Frontal cortex (tissue), 4 donors: Measurements from ENCODE around the gene MYBBP1A. TPM values are rescaled to one million over a fixed set of nuclear protein-coding genes. Genes with fewer than 3 reads are reported as not detected.
"Not testable (repeated sequence)": the region's sequence is repeated elsewhere in the genome, so short reads cannot be mapped to it uniquely, and the experiment has no call there.

Source experiments
- DNase-seq, 2 donors: peaks; one replicate each; pipeline ENCODE4 v3.0.0; 2012; ENCODE audit warnings: low spot score in 2 of 2
- FAIRE-seq: peaks from 2 replicates; lab custom pipeline; 2012; peaks lifted over from hg19 to GRCh38; lab: Jason Lieb, UNC
- total RNA-seq: library from RNA; depleted of rRNA; stranded (reverse); fragments of >200 nt; gene quantifications from one replicate; pipeline ENCODE4 v1.2.3, GENCODE V29; 2014
- donor health status: control.
- donor health status: control.
- donor health status: control.

MYBBP1A gene, protein sequence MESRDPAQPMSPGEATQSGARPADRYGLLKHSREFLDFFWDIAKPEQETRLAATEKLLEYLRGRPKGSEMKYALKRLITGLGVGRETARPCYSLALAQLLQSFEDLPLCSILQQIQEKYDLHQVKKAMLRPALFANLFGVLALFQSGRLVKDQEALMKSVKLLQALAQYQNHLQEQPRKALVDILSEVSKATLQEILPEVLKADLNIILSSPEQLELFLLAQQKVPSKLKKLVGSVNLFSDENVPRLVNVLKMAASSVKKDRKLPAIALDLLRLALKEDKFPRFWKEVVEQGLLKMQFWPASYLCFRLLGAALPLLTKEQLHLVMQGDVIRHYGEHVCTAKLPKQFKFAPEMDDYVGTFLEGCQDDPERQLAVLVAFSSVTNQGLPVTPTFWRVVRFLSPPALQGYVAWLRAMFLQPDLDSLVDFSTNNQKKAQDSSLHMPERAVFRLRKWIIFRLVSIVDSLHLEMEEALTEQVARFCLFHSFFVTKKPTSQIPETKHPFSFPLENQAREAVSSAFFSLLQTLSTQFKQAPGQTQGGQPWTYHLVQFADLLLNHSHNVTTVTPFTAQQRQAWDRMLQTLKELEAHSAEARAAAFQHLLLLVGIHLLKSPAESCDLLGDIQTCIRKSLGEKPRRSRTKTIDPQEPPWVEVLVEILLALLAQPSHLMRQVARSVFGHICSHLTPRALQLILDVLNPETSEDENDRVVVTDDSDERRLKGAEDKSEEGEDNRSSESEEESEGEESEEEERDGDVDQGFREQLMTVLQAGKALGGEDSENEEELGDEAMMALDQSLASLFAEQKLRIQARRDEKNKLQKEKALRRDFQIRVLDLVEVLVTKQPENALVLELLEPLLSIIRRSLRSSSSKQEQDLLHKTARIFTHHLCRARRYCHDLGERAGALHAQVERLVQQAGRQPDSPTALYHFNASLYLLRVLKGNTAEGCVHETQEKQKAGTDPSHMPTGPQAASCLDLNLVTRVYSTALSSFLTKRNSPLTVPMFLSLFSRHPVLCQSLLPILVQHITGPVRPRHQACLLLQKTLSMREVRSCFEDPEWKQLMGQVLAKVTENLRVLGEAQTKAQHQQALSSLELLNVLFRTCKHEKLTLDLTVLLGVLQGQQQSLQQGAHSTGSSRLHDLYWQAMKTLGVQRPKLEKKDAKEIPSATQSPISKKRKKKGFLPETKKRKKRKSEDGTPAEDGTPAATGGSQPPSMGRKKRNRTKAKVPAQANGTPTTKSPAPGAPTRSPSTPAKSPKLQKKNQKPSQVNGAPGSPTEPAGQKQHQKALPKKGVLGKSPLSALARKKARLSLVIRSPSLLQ (N-terminal part only)
- 30.2 TPM for total RNA-seq

- DNase-seq: peak; percentile 95 to 99
- no peak for FAIRE-seq
Measured at GRCh38 chr17:4554997-4555799, at the start of gene MYBBP1A. Gene MYBBP1A, minus strand, starts transcription at chr17:4555384. Its CDS starts 60 bp downstream, at chr17:4555324.

DNA sequence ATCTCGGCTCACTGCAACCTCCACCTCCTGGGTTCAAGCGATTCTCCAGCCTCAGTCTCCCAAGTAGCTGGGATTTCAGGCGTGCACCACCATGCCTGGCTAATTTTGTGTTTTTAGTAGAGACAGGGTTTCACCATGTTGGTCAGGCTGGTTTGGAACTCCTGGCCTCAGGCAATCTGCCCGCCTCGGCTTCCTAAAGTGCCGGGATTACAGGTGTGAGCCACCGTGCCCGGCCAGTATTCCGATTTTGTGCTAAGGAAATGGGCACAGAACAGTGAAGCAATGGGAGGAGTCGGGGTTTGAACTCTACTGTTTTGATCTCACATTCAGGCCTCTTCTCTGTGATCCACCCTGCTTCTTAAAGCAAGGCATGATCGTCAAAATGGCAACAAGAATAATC lies 49.6 kb upstream of the MYBBP1A start:
- not testable (repeated sequence) for DNase-seq, FAIRE-seq

- DNase-seq (no peak), FAIRE-seq (no peak)
Measured at GRCh38 chr17:4604111-4604644, 49.0 kb upstream of the MYBBP1A start.

DNA sequence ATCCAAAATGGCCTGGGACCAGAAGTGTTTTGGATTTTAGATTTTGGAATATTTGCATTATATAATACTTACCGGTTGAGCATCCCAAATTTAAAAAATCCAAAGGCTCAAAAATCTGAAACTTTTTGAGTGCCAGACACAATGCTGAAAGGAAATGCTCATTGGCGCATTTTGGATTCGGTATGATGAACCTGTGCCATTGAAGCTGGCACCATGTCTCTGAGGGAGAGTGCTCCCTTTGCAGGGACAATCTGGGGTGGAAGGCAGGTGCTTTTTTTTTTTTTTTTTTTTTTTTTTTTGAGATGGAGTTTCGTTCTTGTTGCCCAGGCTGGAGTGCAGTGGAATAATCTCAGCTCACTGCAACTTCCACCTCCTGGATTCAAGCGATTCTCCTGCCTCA lies 46.9 kb upstream of the MYBBP1A start:
- FAIRE-seq (no peak), DNase-seq (no peak)

- DNase-seq (no peak), FAIRE-seq (no peak)
Measured at GRCh38 chr17:4601326-4601725, 46.1 kb upstream of the MYBBP1A start.

GRCh38 chr17:4600563-4600962 lies 45.4 kb upstream of the MYBBP1A start:
- FAIRE-seq: no peak
- no peak for DNase-seq

DNA sequence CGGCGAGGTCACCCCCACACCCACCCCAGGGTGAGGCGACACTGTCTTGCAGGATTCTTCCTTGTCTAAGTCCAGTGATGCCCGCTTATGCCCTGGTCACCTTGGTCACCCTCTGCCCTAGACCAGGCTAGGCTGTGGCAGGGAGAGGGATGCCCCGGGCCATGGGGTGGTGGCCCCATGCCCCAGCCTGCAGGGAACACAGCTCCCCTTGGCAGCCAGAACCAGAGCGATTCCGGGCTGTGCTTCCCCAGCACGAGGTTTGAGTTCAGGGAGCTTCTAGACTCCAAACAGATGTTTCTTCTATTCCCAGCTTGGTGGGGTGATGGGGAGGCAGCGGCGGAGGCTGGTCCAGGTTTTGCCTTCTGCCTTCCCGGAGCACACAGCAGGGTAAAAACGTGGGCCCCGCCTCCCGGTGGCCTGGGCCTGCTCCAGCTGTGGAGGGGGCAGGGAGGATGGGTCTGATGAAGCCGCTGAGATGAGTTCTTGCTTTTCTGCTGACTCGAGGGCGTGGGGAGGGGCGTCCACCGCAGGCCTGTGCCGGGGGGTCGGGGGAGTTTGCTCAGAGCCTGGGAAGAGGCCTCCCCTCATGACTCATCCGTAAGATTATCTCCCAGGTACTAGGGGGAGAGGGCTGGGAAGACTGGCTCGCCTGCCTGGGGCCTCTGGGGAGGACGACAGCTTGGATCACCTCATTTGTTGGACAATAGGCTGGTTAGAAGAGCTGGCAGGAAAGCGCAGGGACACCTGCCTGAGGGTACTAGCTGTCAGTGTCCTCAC lies 44.5 kb upstream of the MYBBP1A start:
- DNase-seq (no peak), FAIRE-seq (no peak)

DNA sequence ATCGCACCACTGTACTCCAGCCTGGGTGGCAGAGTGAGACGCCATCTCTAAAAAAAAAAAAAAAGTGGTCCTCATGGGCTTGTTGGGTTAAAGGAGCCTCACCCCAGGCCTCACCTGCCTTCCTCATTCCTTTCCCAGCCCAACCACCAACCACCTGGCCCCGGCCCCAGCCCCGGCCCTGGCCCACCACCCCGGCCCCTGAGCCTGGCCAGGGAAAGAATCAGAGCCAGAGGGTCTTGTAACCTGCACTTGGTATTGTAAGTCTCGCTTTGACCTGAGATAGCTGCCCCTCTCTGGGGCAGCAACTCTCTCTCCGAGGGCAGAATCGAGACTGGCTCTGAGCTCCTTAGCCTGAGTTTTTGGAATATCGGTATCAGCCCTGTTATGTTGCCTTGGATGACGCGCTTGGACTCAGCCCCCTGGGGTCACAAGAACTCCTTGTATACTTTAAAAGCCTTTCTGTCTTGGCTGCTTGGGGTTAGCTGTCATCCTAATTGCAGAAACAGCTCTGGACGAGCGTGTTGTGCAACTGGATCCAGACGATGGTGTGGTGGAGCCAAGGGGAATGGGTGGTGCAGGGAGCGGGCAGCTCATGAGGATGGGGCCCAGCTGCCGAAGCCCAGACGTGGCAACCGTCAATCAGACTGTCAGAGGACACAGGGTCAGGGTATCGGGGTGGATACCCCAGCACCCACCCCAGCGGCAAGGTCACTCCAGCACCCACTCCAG lies 43.8 kb upstream of the MYBBP1A start:
- DNase-seq (no peak), FAIRE-seq (no peak)

- FAIRE-seq: no peak
- no peak for DNase-seq
Measured at GRCh38 chr17:4597975-4598374, 42.8 kb upstream of the MYBBP1A start.

DNA sequence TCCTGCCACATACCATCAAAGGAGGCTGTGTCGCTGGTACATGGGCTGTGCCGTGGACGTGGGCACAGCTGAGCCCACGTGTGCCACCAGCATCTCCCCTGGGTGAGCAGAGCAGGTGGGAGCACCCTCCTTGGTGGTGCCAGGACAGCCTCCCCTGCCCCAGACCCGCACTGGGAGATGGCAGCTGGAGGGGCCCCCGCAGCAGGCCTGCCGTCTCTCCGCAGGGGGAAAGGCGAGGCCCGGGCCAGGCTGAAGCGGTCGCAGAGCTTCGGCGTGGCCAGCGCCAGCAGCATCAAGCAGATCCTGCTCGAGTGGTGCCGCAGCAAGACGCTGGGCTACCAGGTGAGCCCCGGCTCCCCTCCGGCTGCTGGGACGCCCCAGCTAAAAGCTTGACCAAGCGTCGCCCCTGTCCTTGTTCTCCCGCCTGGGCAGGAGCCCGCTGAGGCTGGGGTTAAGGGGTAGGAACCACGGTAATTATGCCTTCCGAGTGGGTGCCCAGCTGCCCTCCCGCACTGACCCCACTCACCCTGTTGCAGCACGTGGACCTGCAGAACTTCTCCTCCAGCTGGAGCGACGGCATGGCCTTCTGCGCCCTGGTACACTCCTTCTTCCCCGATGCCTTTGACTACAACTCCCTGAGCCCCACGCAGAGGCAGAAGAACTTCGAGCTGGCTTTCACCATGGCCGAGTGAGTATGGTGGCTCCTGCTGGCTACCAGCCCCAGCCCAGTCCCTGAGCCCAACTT lies 41.6 kb upstream of the MYBBP1A start:
- no peak for FAIRE-seq
- no peak for DNase-seq

DNA sequence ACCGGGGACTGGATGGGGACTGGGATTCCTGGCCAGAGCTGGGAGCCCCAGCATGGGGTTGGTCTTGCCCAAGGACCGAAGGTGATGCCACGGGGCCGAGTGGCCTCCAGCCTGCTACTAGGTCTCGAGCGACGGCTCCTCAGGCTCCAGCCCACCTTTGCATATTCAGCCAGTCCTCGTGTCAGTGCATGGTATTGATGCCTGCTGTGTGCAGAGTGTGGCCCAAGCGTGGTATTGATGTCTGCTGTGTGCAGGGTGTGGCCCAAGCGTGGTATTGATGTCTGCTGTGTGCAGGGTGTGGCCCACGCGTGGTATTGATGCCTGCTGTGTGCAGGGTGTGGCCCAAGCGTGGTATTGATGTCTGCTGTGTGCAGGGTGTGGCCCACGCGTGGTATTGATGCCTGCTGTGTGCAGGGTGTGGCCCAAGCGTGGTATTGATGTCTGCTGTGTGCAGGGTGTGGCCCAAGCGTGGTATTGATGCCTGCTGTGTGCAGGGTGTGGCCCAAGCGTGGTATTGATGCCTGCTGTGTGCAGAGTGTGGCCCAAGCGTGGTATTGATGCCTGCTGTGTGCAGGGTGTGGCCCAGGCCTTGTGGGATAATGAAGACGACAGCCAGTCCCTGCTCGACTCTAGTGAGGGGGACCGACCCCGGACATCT lies 40.6 kb upstream of the MYBBP1A start:
- not testable (repeated sequence) for FAIRE-seq, DNase-seq

GRCh38 chr17:4594931-4595684 lies 39.9 kb upstream of the MYBBP1A start:
- no peak for DNase-seq
- no peak for FAIRE-seq

- DNase-seq (no peak), FAIRE-seq (no peak)
Measured at GRCh38 chr17:4594406-4594805, 39.2 kb upstream of the MYBBP1A start.

DNA sequence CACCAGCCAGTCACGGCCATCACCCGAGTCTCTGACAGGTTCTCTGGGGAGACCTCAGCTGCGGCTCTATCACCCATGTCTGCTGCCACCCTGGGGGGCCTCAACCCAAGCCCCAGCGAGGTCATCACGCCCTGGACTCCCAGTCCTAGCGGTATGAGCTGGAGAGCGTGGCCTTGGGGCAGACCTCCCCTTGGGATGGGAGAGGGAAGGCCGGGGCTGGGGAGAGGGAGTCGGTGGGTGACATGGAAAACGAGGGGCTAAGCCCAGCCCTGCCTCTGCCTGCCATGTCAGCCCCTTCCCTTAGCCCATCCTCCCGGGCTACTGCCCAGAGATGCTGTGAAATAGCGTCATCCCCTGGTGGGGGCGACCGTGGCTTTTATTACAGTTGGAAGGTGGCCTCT lies 37.8 kb upstream of the MYBBP1A start:
- no peak for FAIRE-seq
- DNase-seq: no peak

GRCh38 chr17:4592240-4593005 lies 37.2 kb upstream of the MYBBP1A start:
- DNase-seq (no peak), FAIRE-seq (no peak)
